ENCODE results near the gene TUBGCP3.
"Not testable (repeated sequence)": the region's sequence is repeated elsewhere in the genome, so short reads cannot be mapped to it uniquely, and the experiment has no call there.

TUBGCP3 gene

DNA sequence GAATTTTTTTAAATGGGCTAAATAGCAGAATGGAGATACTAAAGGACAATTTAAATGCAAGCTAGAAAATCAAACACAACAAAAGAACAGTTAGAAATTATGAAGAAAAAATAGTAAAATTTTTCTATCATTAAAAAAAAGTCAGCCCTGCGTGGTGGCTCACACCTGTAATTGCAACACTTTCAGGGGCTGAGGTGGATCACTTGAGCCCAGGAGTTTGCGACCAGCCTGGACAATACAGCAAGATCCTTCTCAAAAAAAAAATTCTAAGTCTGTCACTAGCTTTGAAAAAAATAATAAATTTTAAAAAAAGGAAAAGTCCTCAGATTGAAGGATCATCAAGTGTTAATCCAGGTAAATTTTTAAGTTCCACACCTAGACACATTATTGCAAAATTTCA is 7.7 kb downstream of the TUBGCP3 start:
- FAIRE-seq (no peak), DNase-seq (ENCODE audit: low spot score) (no peak)

DNA sequence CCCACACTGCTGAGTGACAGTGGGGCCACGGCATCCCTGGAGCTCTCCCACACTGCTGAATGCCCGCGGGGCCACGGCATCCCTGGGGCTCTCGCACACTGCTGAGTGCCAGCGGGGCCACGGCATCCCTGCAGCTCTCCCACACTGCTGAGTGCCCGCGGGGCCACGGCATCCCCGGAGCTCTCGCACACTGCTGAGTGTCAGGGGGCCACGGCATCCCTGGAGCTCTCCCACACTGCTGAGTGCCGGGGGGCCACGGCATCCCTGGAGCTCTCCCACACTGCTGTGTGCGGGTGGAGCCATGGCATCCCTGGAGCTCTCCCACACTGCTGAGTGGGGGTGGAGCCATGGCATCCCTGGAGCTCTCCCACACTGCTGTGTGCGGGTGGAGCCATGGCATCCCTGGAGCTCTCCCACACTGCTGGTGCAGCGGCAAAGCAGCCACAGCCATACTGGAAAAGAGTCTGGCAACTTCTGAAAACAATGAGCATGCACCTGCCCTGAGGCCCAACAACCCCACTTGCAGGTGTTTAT is 8.6 kb downstream of the TUBGCP3 start:
- no peak for FAIRE-seq

GRCh38 chr13:112576768-112577167 is 11.2 kb downstream of the TUBGCP3 start:
- FAIRE-seq (no peak), DNase-seq (ENCODE audit: low spot score) (no peak)

More for the DNA sequence above, 8.6 kb downstream of the TUBGCP3 start:
- DNase-seq (ENCODE audit: low spot score): no peak

DNA sequence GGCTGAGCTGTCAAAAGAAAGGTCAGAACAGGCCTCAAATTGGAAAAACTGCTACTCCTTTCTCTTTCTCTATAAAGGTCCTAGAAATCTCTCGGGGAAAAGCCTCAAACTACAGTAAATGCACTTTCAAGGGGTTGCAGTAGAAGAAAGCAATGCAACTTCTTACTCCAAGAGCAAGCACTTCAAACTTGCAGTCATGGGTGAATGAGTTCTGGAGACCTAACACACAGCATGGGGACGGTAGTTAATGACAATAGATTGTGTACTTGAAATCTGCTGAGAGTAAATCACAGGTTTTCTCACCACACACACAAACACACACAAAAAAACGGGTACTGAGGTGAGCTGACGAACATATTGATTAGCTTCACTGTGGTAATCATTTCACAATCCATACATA is 11.8 kb downstream of the TUBGCP3 start:
- no peak for DNase-seq (ENCODE audit: low spot score)

DNA sequence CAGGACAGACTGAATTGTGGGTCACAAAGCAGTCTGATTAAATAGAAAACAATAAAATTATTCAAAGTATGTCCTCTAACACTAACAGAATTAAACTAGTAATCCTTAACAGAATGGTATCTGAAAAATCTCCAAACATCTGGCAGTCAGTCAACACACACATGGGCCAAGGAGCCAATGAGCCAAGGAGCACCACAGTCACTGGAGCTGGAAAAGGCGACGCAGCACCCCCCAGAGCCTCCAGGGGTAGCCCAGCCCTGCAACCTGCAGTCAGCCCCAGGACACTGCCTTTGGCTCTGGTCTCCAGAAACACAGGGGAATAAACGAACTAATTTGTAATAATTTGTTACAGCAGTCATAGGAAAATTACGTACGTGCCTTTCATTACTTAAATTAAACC is 12.3 kb downstream of the TUBGCP3 start:
- FAIRE-seq: no peak

More for the DNA sequence above, 11.8 kb downstream of the TUBGCP3 start:
- no peak for FAIRE-seq

DNA sequence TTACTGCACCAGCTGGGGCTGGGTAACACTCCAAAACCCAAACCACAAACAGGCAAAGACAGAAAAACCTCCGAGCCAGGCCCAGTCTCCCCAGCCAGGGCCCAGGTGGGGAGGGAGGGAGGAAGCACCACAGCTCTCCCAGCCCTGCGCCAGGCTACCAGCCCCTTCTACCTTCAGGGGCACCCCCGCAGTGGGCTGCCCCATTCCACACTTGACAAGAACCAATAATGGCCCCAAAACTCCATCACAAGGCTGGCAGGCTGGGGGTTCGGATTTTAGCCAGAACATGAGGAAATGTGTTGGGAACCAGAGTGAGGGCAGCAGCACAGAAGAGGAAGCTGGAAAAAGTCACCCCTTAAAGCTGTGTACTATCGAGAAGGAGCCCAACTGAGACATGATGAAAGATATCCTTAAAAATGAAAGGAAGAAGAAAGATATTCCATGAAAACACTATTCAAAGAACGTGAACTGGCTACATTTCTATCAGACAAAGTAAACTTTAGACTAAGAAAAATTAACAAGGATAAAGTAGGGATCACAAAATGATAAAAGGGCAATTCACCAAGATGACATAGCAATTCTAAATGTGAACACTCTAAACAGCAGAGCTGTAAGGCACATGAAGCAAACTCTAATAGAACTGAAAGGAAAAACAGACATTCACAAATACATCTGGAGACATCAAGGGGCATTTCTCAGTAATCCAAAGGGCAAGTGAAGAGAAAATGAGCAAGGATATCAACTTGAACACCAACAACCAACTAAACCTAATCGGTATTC is 12.9 kb downstream of the TUBGCP3 start:
- FAIRE-seq (no peak), DNase-seq (ENCODE audit: low spot score) (no peak)

More for the DNA sequence above, 12.3 kb downstream of the TUBGCP3 start:
- DNase-seq (ENCODE audit: low spot score): no peak

- FAIRE-seq (no peak), DNase-seq (ENCODE audit: low spot score) (no peak)
Observed at GRCh38 chr13:112574416-112574815, 13.5 kb downstream of the TUBGCP3 start.

DNA sequence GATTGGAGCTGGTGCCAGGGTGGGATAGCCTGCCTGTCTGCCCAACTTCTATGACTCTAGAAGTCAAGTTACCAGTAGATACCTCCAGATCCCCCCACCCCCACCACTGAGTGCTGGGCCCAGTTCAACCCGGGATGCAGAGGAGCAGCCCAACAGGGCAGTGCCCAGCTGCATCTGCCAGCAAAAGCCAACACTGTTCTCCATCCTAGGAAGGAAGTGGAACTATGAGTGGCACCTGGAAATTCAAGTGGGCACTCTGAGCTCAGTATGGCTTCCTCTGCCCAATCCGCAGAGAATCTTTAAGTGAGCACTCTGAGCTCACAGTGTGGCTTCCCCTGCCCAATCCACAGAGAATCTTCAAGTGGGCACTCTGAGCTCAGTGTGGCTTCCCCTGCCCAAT is 14.2 kb downstream of the TUBGCP3 start:
- DNase-seq (ENCODE audit: low spot score): no peak

DNA sequence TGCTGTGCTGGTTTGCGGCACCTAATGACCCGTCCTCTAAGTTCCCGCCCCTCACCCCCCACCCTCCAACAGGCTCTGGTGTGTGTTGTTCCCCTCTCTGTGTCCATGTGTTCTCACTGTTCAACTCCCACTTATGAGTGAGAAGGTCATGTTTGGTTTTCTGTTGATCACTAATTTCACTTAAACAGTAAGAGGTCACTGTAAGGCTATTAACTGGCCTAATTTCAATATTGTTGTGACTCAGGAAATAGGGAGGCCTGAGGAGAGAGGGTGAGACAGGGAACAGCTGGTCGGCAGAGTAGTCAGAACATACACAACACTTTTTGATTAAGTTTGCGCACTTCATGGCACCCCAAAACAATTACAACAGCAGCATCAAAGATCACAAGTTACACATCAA is 15.6 kb downstream of the TUBGCP3 start:
- DNase-seq (ENCODE audit: low spot score) (no peak), FAIRE-seq (no peak)

More for the DNA sequence above, 14.2 kb downstream of the TUBGCP3 start:
- FAIRE-seq: no peak

DNA sequence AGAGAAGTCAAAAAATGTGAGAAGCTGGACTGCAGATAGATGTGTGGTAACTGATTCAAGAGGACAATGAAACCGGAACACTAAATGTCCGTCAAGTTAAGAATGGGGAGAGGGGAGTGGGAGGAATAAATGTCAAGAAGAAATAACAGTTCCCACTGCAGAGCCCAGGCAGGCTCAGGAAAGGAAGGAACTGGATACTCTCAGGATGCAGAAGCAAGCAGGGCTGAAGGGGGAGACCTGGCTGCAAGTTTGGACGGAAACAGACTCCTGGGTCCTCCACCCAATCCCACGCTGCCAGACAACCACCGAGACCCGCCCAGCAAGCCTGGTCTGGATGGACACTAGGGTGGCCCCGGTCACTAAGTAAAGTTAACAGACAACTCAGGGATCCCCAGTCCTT is 18.1 kb downstream of the TUBGCP3 start:
- no peak for FAIRE-seq
- no peak for DNase-seq (ENCODE audit: low spot score)

- DNase-seq (ENCODE audit: low spot score) (no peak), FAIRE-seq (no peak)
Observed at GRCh38 chr13:112567161-112567862, 20.6 kb downstream of the TUBGCP3 start.

- DNase-seq (ENCODE audit: low spot score) (no peak), FAIRE-seq (no peak)
Observed at GRCh38 chr13:112562786-112563383, 25.1 kb downstream of the TUBGCP3 start.

GRCh38 chr13:112562254-112562653 is 25.7 kb downstream of the TUBGCP3 start:
- FAIRE-seq: no peak
- DNase-seq (ENCODE audit: low spot score): no peak

- FAIRE-seq (no peak), DNase-seq (ENCODE audit: low spot score) (no peak)
Observed at GRCh38 chr13:112561478-112561877, 26.5 kb downstream of the TUBGCP3 start.

DNA sequence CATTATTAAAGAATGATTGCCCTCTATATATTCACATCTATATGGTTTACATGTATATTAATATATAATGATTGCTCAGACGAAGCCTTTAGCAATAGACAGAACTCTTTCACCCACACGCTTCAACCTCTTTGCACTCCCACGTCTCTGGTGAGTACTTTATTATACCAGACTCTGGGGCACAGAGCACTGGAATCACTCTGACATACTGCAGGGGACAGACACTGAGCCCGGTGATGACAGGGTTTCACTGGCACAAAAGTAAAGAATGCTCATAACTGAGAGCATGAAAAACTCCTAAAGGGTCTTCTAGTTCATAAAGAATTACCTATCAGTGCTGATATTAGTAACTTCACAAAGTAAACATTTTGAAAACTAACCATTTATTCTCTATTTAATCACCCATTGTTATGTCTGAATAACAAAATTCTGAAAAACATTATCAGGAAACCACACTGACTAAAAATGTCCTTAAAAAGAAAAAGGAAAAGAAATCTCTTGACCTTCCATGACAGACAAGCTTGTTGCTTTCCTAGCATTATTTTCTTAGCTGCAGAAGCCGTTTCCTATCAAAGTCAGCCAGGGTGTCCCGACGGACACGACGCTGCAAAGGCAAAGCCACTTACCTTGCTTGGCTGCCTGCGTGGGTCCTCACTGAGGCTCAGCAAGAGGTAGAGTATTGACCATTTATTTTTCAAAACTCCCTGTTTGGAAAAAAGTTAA is 29.1 kb downstream of the TUBGCP3 start:
- FAIRE-seq: no peak
- no peak for DNase-seq (ENCODE audit: low spot score)

GRCh38 chr13:112556600-112556999 is 31.4 kb downstream of the TUBGCP3 start:
- DNase-seq (ENCODE audit: low spot score) (no peak), FAIRE-seq (no peak)

- DNase-seq (ENCODE audit: low spot score) (no peak), FAIRE-seq (no peak)
Observed at GRCh38 chr13:112554214-112554850, 33.6 kb downstream of the TUBGCP3 start.

DNA sequence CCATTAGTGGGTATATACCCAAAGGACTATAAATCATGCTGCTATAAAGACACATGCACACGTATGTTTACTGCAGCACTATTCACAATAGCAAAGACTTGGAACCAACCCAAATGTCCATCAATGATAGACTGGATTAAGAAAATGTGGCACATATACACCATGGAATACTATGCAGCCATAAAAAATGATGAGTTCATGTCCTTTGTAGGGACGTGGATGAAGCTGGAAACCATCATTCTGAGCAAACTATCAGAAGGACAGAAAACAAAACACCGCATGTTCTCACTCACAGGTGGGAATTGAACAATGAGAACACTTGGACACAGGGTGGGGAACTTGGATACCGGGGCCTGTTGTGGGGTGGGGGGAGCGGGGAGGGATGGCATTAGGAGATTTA is 39.0 kb downstream of the TUBGCP3 start:
- not testable (repeated sequence) for FAIRE-seq; DNase-seq (ENCODE audit: low spot score)

GRCh38 chr13:112545856-112546255 is 42.1 kb downstream of the TUBGCP3 start:
- FAIRE-seq (no peak), DNase-seq (ENCODE audit: low spot score) (no peak)

DNA sequence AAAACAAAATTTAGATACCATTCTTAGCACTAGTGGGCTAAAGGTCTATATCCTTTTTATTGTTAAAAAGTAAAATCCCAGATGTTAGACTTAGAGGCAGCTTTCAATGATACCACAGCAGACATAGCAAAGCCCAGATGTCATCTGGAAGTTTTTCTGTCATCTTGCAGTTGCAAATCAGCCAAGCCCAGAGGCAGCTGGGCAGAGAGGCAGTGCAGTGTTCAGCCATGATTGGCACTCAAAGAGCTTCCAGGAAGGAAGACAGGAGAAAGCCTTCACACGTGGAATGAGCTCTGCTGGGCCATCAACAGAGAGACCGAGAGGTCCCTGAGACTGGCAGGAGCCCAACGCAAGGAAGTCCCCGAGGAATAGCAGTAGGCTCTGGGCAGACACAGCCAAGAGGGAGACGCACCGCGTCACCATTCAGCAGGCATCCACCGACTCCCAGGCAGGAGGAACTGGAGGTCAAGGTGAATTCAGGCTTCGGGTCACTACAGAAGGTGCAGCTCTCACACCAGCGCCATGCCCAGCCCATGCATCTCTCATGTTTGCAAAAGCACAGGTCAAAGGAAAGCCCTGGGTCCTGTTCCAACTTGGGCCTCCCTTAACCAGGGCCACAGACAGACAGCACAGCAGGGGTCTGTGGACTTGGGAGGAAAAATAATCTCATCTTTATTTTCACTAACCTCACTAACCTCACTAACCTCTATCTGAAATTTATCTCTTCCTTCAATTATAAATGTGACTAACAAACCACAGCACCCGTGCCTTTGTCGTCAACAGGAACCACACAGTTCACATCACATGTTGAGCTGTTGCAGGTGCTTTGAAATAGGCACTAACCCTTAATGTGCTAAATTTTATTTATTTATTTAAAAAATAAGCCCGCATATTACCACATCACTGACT is 54.9 kb downstream of the TUBGCP3 start:
- FAIRE-seq (no peak), DNase-seq (ENCODE audit: low spot score) (no peak)

Measured in RCC 7860 (cell line).